GM10266 (cell line): ENCODE results near the gene CHD5.
"Not testable (repeated sequence)": the region's sequence is repeated elsewhere in the genome, so short reads cannot be mapped to it uniquely, and the experiment has no call there.

ENCODE experiments used
- DNase-seq: peaks from one replicate; pipeline ENCODE4 v3.0.0; 2012; ENCODE audit errors: extremely low spot score
- CTCF ChIP-seq: IDR thresholded peaks from 2 replicates; pipeline ENCODE4 v1.5.1; 2012; ENCODE audit warnings: mild to moderate bottlenecking, low read depth; ENCODE audit not compliant: control insufficient read depth, insufficient read depth; ENCODE audit errors: missing control alignments

The CHD5 gene

GRCh38 chr1:6083801-6084446 lies 96.2 kb downstream of the CHD5 start:
- DNase-seq = no peak
- no peak for TF ChIP-seq CTCF

GRCh38 chr1:6083385-6083784 lies 96.7 kb downstream of the CHD5 start:
- TF ChIP-seq CTCF = no peak

GRCh38 chr1:6082430-6082971 lies 97.6 kb downstream of the CHD5 start:
- no peak for TF ChIP-seq CTCF
- no peak for DNase-seq

More at GRCh38 chr1:6083385-6083784, 96.7 kb downstream of the CHD5 start:
- DNase-seq = no peak

GRCh38 chr1:6081901-6082300 lies 98.2 kb downstream of the CHD5 start:
- no peak for DNase-seq
- TF ChIP-seq CTCF = no peak

- TF ChIP-seq CTCF = no peak
- DNase-seq = no peak
Observed at GRCh38 chr1:6080469-6080868, 99.7 kb downstream of the CHD5 start.

- DNase-seq = no peak
- TF ChIP-seq CTCF = no peak
Observed at GRCh38 chr1:6077919-6078318, 102.2 kb downstream of the CHD5 start.

- TF ChIP-seq CTCF = no peak
- DNase-seq = no peak
Observed at GRCh38 chr1:6077506-6077905, 102.6 kb downstream of the CHD5 start.

GRCh38 chr1:6077061-6077460 lies 103.1 kb downstream of the CHD5 start:
- DNase-seq = not testable (repeated sequence)
